Ovary (tissue), 9 donors: ENCODE results near the gene P2RY11. TPM values are rescaled to one million over a fixed set of nuclear protein-coding genes. Genes with fewer than 3 reads are reported as not detected.

Source experiments
- DNase-seq, 5 donors: peaks; one replicate each; pipeline ENCODE4 v3.0.0-alpha.2; 2019 to 2020
- H3K27ac ChIP-seq, 2 donors: fragments of 200-600 bp; one replicate each; pipeline versions ENCODE4 v1.5.1 to v1.8.0; 2019 to 2022
- H3K27me3 ChIP-seq: fragments of 200-600 bp; one replicate; pipeline ENCODE4 v1.8.0; 2022
- H3K36me3 ChIP-seq: fragments of 200-600 bp; sonication (generic); one replicate; pipeline ENCODE4 v1.5.1; 2019
- H3K4me1 ChIP-seq: one replicate; pipeline ENCODE4 v1.8.1; 2013; ENCODE audit warnings: mild to moderate bottlenecking, moderate library complexity; ENCODE audit not compliant: insufficient read depth
- H3K4me3 ChIP-seq: fragments of 200-600 bp; sonication (generic); one replicate; pipeline ENCODE4 v1.5.1; 2017
- H3K9me3 ChIP-seq, 2 donors: fragments of 200-600 bp in 1 of 2; sonication (generic) in 1 of 2; one replicate each; pipeline versions ENCODE4 v1.5.1 to v1.8.1; 2013 to 2019; ENCODE audit warnings: mild to moderate bottlenecking in 1 of 2, moderate library complexity in 1 of 2
- EP300 ChIP-seq: sonication (generic); formaldehyde crosslinking; IDR thresholded peaks from one replicate; pipeline ENCODE4 v1.6.1; 2017; ENCODE audit warnings: antibody characterized with exemption
- POLR2A ChIP-seq: fragments of 450-650 bp; IDR thresholded peaks from one replicate; pipeline ENCODE4 v1.6.1; 2017; ENCODE audit warnings: antibody characterized with exemption, mild to moderate bottlenecking, moderate library complexity
- WGBS, 3 donors: extraction: QIAGEN DNeasy Blood & Tissue Kit in 1 of 3; methylation state at CpG; one replicate each; pipeline versions ENCODE4 v1.1.5 to v1.1.7; 2013 to 2017; 5-methylcytosine and 5-hydroxymethylcytosine counted together
- intact Hi-C, 4 donors: fragments of 100-400 bp; cut with DNase I; formaldehyde crosslinking; loops; one replicate each; pipeline versions ENCODE4 v1.11.0 to v1.15.1; 2022 to 2023
- polyA plus RNA-seq, 2 donors: library from polyadenylated mRNA; stranded (reverse); fragments of 200-250 nt in 1 of 2; fragments of 350-450 nt in 1 of 2; fragmentation: Illumina TruSeq in 1 of 2; extraction: RNeasy Lipid Tissue Mini Kit (QIAGEN cat#74804) in 1 of 2; gene quantifications; one replicate each; pipeline ENCODE4 v1.2.3, GENCODE V29; 2013 to 2014
- total RNA-seq, 7 donors: library from RNA; depleted of rRNA in 2 of 7; stranded (reverse); fragments of >200 nt in 2 of 7; fragmentation: NEBNext Ultra II Directional in 3 of 7; extraction: Animal tissue kit (Norgen Biotek cat#: 25700) in 3 of 7; gene quantifications; one replicate each; pipeline versions ENCODE4 v1.1.0 to v1.2.4, GENCODE V29; 2016 to 2023
- TF ChIP-seq, protein P1 (sequence below), 3 donors: fragments of 450-650 bp in 2 of 3; fragments of 200-600 bp in 1 of 3; IDR thresholded peaks; one replicate each; pipeline versions ENCODE4 v1.5.1 to v1.8.0; 2016 to 2022; ENCODE audit warnings: antibody characterized with exemption in 3 of 3, mild to moderate bottlenecking in 1 of 3
- donor health status: DM: no; HTN: no; CAD: no; lungs with moderate emphysema.
- donor health status: DM: no; HTN: no; CAD: no.
- donor health status: Bipolar disorder and iron deficiency.
- donor health status: DM: yes; HTN: yes; CAD: no.
- donor health status: DM: no; HTN: no; CAD: no.
- donor health status: DM: yes; HTN: yes; CAD: no.

P2RY11 gene
- total and polyA plus RNA-seq, 9 donors = 2.1 to 18.5 (median 12.8) TPM

DNA sequence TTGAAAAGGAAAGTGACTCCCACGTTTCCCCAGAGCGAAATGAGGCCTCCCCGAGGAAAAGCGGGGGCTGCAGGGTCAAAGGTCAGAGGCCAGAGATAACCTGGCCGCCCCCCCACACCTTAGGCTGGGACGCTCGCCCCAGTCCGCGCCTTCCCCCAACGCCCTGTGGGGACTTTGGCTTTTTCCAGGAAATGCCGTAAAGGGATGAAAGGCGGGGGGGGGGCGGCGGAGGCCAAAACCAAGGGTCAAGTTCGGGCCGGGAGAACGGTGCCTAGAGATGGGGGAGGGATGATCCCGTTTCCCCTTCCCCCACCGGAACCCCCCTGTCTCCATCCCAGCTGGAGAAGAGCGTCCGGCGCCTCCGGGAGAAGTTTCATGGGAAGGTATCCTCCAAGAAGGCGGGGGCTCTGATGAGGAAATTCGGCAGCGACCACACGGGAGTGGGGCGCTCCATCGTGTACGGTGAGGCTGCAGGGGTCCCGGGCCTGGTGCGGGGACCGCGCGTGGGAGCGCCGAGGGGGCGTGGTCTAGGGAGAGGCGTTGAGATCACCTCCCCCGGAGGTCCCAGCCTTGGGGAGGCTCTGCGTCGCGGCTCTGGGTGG lies 24.8 kb upstream of the P2RY11 start:
- peak overlapping the region; percentile 69 for H3K4me3 ChIP-seq
- peak overlapping the region; percentile 74 to 79 for H3K27ac ChIP-seq
- intact Hi-C loops = no loop called here
- WGBS, 3 donors = 1 to 4% (median 2%) methylated on average over 24 to 43 of the region's 43 CpGs
- TF ChIP-seq, protein P1, sequence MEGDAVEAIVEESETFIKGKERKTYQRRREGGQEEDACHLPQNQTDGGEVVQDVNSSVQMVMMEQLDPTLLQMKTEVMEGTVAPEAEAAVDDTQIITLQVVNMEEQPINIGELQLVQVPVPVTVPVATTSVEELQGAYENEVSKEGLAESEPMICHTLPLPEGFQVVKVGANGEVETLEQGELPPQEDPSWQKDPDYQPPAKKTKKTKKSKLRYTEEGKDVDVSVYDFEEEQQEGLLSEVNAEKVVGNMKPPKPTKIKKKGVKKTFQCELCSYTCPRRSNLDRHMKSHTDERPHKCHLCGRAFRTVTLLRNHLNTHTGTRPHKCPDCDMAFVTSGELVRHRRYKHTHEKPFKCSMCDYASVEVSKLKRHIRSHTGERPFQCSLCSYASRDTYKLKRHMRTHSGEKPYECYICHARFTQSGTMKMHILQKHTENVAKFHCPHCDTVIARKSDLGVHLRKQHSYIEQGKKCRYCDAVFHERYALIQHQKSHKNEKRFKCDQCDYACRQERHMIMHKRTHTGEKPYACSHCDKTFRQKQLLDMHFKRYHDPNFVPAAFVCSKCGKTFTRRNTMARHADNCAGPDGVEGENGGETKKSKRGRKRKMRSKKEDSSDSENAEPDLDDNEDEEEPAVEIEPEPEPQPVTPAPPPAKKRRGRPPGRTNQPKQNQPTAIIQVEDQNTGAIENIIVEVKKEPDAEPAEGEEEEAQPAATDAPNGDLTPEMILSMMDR (IDR thresholded peaks at IDR 0.05) = no peak
- TF ChIP-seq POLR2A (no peak), EP300 (no peak)
- no peaks in the 10 kb centered on the region for H3K36me3 ChIP-seq
- DNase-seq = peak; percentile 44 to 74 (median 73)
- no peaks in the 10 kb centered on the region for H3K9me3 ChIP-seq
- no peaks in the 10 kb centered on the region for H3K27me3 ChIP-seq
- H3K4me1 ChIP-seq = peaks cover 1% of the 10 kb centered on the region

DNA sequence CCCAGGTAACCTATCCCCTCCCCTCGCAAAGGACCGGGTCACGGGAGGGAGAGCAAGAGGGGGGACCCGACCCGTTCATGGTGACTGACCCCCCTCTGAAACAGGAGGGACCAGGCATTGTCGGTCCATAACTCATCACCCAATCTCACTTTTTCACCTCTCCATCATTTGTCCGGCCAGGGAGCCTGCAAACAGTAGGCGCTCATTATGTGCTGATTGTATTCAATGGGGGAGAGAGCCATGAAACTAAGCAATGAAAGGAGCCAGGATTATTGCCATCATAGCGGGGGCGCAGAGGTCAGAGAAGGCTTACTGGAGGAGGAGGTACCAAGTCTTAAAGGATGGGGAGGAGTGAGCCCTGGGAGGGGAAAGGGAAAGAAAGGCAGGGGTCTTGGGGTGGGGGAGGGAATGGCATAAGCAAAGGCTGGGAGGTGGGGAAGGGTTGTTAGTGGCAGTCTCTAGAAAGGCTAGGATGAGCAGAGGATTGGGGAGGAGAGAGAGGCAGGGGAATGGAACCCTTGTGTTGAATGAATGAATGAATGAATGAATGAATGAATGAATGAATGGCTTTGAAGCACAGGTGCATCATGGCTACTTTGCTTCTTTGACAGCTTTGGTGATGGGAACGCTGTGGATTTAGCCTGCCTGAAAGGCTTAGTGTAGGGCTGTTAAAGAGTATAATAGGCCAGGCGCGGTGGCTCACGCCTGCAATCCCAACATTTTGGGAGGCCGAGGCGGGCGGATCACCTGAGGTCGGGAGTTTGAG lies 24.0 kb upstream of the P2RY11 start:
- H3K27me3 ChIP-seq = no peaks in the 10 kb centered on the region
- intact Hi-C loops = no loop called here
- DNase-seq = no peak
- H3K9me3 ChIP-seq = no peaks in the 10 kb centered on the region
- peaks cover 1% of the 10 kb centered on the region for H3K4me1 ChIP-seq
- no peaks in the 10 kb centered on the region for H3K36me3 ChIP-seq
- H3K27ac ChIP-seq = peak overlapping the region; percentile 74 to 79
- no peak overlapping the region for H3K4me3 ChIP-seq
- WGBS, 3 donors = 76 to 81% (median 77%) methylated on average over 18 of the region's 18 CpGs
- TF ChIP-seq, protein P1 (IDR thresholded peaks at IDR 0.05) = no peak
- no peak for TF ChIP-seq EP300
- no peak for TF ChIP-seq POLR2A

GRCh38 chr19:10088949-10089554 lies 22.4 kb upstream of the P2RY11 start:
- Histone ChIP-seq H3K27me3 (no peaks in the 10 kb centered on the region), H3K4me3 (no peak overlapping the region), H3K9me3 (no peaks in the 10 kb centered on the region), H3K27ac (no peak overlapping the region), H3K36me3 (no peaks in the 10 kb centered on the region), H3K4me1 (peaks cover 1% of the 10 kb centered on the region)
- TF ChIP-seq POLR2A (no peak), EP300 (no peak)
- TF ChIP-seq, protein P1 (IDR thresholded peaks at IDR 0.05) = no peak
- DNase-seq = no peak
- intact Hi-C loops = no loop called here
- 88 to 92% (median 91%) methylated on average over 6 of the region's 6 CpGs for WGBS, 3 donors

- no peak for DNase-seq
These were observed 21.6 kb upstream of the P2RY11 start for GRCh38 chr19:10089801-10090375.

More at GRCh38 chr19:10089801-10090375, 21.6 kb upstream of the P2RY11 start:
- H3K9me3 ChIP-seq = no peaks in the 10 kb centered on the region
- TF ChIP-seq POLR2A (no peak), EP300 (no peak)
- TF ChIP-seq, protein P1 (IDR thresholded peaks at IDR 0.05) = no peak
- H3K4me1 ChIP-seq = peaks cover 1% of the 10 kb centered on the region
- no peaks in the 10 kb centered on the region for H3K27me3 ChIP-seq
- WGBS, 3 donors = 78 to 83% (median 80%) methylated on average over 15 of the region's 15 CpGs
- H3K36me3 ChIP-seq = no peaks in the 10 kb centered on the region
- no peak overlapping the region for H3K27ac ChIP-seq
- H3K4me3 ChIP-seq = no peak overlapping the region
- intact Hi-C loops = no loop called here
